ENCODE results near the gene OTUD6A.
"Not testable (repeated sequence)": the region's sequence is repeated elsewhere in the genome, so short reads cannot be mapped to it uniquely, and the experiment has no call there.

OTUD6A gene

DNA sequence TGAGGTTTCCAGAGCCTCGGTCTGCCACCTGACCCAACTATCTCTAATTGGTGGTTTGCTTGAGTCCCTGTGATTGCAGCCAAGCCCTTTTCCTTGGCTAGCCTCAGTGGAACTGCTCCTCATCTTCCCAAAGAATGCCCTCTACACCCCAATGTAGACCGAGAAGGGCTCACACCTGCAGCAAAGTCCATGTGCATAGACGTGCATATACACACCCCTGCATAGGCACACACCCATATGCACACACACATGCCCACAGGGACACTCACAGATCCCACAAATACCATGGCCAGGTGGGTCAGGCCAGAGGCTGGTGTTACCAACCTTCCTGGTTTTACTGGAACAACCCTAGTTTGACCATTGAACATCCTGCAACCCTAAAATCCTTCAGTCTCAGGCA, 12.9 kb upstream of the OTUD6A start:
- no peak for DNase-seq

GRCh38 chrX:70049925-70050324, 12.3 kb upstream of the OTUD6A start, which contains the start of gene AWAT2:
Gene AWAT2, minus strand, starts transcription at chrX:70049938. Its CDS starts 6 bp downstream, at chrX:70049932.
- DNase-seq, result no peak

- DNase-seq, result no peak
These were observed 9.2 kb upstream of the OTUD6A start for GRCh38 chrX:70052895-70053615.

DNA sequence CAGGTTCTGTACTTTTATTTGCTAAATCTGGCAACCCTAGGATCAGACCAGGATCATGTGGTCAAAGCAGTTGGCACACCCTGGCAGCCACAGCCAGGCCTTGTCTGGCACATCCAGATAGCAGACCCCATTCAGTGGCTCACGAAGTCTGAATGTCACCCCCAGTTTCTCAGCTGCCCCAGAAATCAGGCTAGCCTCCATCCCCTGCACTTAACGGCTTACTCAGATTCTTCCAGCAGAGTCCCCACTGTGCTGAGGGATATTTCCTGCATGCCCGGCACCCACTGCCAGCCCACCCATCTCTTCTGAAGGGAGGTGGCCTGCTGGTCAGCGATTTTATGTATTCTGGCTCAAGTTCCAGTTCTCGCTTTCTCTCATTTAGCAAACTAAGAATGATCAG, 7.9 kb upstream of the OTUD6A start:
- no peak for DNase-seq

GRCh38 chrX:70062961-70063550, 799 bp downstream of the OTUD6A start:
- DNase-seq, result no peak

DNA sequence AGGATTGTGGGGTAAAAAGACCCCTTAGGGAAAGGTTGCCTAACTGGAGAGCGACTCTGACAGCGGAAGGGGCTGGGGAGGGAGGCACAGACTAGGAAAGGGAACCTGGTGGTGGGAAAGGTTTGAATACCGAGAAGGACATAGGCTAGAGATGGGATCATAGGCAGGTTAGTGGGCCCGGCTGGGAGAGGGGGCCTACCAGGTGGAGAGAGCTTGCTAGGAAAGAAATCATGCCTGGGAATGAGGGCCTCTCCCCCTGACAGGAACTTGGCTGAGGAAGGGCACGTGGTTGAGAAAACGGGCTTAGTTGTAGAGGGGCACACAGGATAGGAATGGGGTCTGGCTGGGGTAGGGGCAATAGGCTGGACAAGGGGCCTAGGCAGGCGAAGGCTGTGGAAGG, 4.4 kb downstream of the OTUD6A start:
- DNase-seq, result no peak

GRCh38 chrX:70079297-70079696, 17.0 kb downstream of the OTUD6A start:
- no peak for DNase-seq

- no peak for DNase-seq
These were observed 17.6 kb downstream of the OTUD6A start for GRCh38 chrX:70079870-70080269.

DNA sequence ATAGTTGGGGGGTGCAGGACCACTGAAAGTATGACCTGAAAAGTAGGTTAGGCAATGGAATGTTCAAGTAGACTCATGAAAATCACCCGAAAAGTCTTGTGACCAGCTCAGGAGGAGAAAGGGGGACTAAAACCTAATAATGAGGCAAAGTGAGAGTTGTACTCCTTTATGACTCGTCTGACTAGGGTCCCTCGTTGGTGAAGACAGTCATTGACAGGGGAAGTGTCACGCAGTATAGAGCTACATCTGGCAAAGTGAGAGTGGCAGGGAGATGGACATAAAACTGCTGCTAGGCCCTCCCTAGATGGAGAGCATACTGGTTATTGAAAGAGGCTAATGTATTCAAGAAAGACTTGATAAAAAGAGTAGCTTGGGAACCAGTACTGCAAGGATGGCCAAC, 20.5 kb downstream of the OTUD6A start:
- DNase-seq, result no peak

- no peak for DNase-seq
These were observed 22.5 kb downstream of the OTUD6A start for GRCh38 chrX:70084592-70085240.

- peak; percentile 15 for DNase-seq
These were observed 25.8 kb downstream of the OTUD6A start for GRCh38 chrX:70087857-70088630.

GRCh38 chrX:70088751-70089150, 26.5 kb downstream of the OTUD6A start:
- no peak for DNase-seq

DNA sequence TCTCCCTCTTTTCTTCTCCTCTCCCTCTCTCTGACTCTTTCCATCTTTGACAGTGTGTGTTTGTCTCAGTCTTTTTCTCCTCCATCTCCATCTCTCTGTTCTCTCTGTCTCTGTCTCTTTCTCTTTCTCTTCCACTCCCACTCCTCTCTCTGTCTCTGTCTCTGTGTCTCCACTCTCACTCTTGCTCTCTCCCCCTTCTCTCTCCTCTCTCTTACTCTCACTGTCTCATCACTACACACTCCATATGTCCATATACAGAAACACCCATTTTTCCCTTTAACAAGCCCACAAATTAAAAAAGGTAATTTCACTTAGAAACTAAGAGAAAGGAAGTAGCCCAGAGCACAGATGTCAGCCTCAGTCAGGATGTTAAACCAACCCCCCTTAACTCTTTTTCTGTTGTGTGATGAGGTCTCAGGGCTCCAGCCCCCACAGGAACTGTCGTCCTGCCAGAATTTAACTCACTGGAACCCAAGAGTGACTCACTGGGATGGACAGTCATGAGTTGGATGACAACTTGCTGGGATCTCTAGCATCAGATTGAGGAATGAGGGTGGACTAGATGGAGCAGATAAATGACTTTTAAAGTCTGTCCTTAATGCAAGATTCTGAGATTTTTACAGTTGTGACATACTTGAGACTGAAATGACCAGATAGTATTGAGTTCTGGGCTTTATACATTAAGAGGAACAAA, 27.5 kb downstream of the OTUD6A start:
- DNase-seq, result no peak

- DNase-seq, result no peak
These were observed 30.0 kb downstream of the OTUD6A start for GRCh38 chrX:70092247-70092646.

- DNase-seq, result peak; percentile 4
These were observed 33.8 kb downstream of the OTUD6A start for GRCh38 chrX:70096052-70096451.

GRCh38 chrX:70105229-70105628, 43.0 kb downstream of the OTUD6A start:
- DNase-seq, result peak; percentile 4

GRCh38 chrX:70111436-70112026, 49.3 kb downstream of the OTUD6A start:
- DNase-seq, result not testable (repeated sequence)
